Fibroblast of the conjunctiva (primary cell): ENCODE results near the gene VIPR1.

ENCODE experiments used
- DNase-seq: peaks from one replicate; pipeline ENCODE4 v3.0.0-alpha.2; 2010; ENCODE audit warnings: low read depth

The VIPR1 gene

GRCh38 chr3:42510325-42510724, 7.9 kb downstream of the VIPR1 start:
- no peak for DNase-seq

GRCh38 chr3:42511201-42511600, 8.8 kb downstream of the VIPR1 start:
- DNase-seq = no peak

DNA sequence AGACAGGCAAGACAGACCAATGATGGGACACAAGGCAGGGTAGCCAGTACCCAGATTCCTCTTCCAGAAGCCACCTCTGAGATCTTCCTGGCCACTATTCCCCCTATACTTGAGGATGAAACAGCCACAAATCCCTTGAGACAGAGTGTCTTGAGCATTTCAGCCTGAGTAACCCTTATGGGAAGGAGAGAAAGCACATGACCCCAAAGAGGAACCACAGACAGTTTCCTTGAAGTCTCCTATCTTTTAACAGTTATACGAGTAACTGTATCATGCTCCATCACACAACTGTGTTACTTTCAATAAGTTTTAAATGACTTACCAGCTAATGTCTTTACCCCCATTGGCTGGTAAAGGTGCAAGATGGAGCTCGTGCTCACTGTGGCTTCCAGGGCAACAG, 9.3 kb downstream of the VIPR1 start:
- no peak for DNase-seq

DNA sequence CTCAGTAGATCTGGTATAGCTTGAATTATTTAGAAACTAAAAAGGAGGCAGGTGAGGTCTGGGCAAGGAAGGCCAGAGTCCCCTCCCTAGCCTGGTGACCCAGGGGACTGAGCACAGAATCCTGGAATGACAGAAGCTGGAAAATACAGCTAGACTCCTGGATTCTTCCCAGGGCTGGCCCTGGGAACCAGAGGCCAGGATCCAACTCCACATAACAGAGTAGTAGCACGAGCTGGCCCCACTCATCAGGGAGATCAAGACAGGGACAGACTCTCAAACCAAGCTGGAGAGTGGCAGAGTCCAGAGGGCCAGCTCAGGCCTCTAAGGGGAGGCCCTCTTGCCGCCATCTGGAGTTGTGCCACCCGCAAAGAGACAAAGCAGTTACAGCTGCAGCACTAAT, 10.7 kb downstream of the VIPR1 start:
- no peak for DNase-seq

DNA sequence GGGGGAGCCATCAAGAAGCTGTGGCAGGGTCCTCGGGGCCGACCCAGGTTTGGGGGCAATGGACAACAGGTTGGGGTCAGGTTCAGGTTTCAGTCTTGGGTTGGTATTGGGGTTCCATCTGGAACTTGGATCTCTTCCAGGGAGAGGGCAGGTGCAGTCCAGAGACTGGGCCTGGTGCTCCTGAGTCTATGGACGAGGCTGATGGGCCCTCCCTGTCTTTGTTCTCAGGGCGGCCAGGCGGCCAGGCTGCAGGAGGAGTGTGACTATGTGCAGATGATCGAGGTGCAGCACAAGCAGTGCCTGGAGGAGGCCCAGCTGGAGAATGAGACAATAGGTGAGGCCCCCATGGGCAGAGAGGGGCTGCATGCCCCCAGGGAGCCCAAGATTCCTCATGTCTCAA, 11.1 kb downstream of the VIPR1 start:
- DNase-seq = no peak

DNA sequence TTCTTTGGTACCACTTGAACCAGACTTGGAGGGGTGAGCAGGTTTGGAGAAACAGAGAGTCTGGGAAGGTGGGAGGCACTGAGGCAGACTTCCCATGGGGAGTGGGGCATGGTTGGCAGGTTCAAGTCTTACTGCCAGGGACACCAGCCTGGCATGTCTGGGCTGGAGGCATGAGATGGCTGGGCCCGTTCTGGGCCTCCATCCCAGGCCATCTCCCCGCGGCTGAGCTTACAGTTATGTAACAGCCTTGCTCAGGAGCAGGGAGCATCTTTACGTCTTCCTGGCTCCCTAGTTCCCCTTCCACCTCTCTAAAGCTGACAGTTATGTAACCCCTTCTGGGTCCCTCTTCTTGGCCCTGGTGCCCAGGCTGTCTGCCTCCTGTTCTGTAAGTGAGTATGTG, 12.4 kb downstream of the VIPR1 start:
- DNase-seq = no peak

- no peak for DNase-seq
Measured at GRCh38 chr3:42515391-42515916, 13.0 kb downstream of the VIPR1 start.

DNA sequence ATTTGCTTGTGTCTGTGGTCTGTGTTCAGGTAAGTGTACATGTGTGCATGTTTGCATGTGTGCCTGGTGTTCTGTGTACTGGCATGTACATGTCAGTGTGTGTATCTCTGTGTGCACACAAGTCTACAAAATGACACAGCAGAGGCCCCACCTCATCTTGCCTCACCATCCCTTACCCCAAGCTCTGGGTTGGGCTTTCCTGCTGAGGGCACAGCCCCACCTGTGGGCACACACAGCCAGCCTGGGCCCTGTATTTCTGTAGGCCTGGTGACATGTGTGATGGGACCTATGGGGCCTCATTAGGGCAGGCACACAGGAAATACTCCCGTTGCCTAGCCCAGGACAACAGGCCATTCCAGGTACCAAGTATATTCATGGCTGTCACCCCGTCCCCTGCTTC, 13.5 kb downstream of the VIPR1 start:
- DNase-seq = no peak

- DNase-seq = no peak
Measured at GRCh38 chr3:42516443-42516842, 14.0 kb downstream of the VIPR1 start.

- DNase-seq = no peak
Measured at GRCh38 chr3:42517117-42517516, 14.7 kb downstream of the VIPR1 start.

- DNase-seq = no peak
Measured at GRCh38 chr3:42518800-42519567, 16.5 kb downstream of the VIPR1 start.

DNA sequence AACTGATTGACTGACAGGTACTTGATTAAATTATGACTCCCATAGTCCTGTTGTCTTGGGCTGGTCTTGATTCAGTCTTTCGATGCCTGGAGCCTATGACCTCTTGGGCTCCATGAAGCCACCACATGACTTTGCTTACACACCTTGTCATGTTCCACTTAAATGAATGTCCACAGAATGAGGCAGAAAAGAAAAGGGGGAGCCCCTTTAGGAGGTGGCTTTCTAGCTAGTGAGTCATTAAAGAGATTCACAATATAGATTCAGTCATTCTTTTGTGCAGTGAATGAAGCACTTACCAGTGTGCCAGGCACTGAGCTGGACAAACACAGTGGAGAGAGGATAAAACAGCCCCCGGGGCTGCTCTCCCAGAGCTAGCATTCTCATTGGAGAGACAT, 17.1 kb downstream of the VIPR1 start:
- DNase-seq = no peak

DNA sequence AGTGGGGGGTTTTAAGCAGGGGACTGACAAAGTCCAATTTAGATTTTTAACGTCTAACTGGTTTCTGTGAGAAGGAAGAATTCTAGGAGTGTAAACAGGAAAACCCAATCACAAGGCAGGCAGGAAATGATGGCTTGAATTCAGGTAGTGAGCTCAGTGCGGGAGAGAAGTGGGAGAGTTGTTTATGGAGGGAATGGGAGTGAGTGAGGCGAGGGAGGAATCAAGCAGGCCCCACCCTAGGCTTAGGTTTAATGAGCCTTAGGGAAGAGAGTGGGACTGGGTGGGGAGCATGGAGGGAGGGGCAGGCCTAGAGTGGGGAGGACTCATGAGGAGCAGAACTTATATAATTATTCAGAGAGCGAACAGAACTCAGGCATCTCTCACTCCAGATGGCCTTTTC, 17.9 kb downstream of the VIPR1 start:
- no peak for DNase-seq

DNA sequence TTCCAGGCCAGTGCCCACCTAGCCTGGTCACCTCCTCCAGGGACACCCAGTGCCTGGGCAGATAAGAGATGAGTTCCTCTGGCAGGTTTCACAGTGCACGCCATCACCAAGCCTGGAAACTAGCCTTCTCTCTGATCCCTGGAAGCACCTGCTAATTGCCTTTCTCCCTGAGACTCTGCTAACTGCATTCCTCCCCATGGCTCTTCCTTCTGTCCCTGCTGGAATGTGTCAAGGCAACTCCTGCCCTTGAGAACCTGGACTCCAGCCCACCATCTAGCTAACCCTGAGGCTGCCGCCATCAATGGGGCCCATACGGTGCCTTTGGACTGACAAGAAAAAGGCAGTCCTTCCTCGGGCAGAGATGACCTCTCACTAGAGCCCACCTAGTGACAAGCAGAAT, 18.5 kb downstream of the VIPR1 start:
- DNase-seq = no peak

DNA sequence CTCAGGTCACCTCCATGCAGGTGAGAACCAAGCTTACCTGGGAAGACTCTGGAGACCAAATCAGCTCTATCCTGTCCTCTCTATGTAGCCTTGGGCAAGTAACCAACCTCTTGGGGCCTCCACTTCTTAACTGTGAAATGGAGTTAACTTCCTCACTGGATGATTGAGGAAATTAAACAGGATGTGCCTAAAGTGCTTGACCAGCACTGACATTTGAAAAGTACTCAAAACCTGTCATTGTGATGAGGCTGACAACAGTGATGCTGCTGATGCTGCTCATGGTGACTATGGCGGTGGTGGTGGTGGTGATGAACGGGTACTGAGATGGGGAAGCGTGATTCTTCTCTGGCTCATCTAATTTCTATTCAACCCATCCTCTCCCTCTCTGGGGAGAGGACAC, 22.3 kb downstream of the VIPR1 start:
- DNase-seq = no peak

- DNase-seq = no peak
Measured at GRCh38 chr3:42525212-42525611, 22.8 kb downstream of the VIPR1 start.

DNA sequence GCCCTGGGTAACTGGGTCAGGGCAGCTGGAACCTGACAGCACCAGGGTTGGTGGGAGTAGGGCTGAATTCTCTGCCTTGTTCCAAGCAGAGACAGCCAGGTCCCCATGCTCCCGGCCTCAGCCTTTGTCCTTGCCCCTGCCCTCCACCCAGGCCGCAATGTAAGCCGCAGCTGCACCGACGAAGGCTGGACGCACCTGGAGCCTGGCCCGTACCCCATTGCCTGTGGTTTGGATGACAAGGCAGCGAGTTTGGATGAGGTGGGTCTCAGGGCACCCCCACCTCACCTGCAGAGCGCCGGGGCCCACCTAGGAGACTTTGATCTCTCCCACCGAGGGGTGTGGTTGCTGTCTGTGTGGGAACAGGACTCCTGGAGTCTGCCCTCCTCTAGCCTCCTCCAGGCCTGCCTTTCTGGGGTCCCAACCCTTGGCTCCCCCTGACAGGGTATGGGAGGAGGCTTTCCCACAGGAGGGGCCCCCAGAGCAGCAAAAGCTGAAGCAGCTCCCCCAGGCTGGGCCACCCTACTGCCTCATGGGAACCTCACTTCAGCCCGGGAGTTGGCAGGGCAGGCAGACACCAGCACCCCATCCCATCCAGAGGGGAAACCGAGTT, 23.4 kb downstream of the VIPR1 start:
- DNase-seq = no peak

DNA sequence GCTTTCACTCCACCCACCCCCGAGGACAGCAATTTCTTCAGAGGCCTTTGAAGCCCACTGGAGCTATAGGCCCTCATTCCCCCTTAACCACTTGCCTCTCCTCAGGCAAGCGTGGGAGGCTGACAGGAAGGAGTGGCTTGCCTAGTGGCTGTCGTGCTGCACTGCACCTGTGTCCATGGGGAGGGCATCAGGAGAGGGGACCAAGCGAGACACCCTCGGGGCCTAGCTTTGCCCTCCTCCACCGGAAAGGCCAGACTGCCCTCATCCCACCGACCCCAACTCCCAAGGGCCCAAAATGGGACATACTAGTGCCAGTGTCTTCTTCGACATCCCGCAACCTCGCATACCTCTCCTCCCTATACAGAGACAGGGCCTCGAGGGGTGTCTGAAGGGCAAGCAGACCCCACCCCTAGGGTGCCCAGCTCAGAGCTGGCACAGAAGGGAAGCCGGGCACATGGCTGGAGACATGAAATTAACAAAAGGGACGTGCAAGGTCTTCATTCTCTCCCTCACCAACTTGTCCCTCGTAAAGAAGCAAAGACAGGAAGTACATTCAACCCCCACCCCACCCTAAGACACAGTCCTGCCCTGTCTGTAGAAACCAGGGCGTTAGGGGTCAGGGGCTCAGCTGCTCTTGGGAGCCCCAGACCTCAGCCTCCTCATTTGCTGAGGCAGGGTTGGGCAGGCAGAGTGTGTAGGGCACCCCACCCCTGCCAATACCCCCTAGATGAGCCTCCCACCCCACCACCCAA, 24.3 kb downstream of the VIPR1 start:
- DNase-seq = no peak

DNA sequence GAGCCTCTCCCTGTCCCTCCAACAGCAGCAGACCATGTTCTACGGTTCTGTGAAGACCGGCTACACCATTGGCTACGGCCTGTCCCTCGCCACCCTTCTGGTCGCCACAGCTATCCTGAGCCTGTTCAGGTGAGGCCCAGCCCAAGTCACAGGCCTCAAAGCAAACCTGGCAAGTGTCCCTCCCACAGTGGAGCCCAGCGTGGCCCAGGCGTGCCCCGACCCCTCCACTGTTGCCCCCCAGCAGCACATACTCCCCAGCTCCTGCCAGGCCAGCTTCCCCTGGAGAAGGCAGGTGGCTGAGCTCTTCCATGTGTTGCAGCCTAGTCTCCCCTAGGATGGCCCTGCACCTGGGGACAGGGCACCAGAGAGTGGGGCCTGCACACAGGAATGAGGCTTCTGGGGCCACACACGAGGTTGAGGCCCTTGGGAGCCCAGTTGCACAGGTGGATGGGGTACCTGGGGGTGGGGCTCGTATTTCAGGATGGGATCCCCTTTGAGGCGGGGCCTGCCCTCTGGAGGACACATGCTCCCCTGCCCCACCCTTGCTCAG, 25.0 kb downstream of the VIPR1 start:
- no peak for DNase-seq

GRCh38 chr3:42529468-42529867, 27.0 kb downstream of the VIPR1 start:
- DNase-seq = no peak

DNA sequence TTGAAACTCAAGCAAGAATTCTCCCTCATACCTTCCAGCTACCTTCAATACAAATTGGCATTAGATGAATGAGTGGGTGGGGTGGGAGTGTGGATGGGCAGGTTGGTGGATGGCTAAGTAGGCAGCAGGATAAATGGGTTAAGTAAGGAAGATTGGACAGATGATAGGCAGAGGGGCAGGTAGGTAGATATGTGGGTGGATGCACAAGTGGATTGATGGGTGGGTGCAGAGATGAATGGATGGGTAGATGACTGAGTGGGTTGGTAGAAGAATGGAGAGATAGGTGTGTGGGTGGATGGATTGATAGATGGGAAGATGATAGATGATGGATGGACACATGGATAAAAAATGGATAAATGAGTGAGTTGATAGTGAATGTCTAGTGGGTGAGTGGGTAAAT, 27.6 kb downstream of the VIPR1 start:
- DNase-seq = no peak

DNA sequence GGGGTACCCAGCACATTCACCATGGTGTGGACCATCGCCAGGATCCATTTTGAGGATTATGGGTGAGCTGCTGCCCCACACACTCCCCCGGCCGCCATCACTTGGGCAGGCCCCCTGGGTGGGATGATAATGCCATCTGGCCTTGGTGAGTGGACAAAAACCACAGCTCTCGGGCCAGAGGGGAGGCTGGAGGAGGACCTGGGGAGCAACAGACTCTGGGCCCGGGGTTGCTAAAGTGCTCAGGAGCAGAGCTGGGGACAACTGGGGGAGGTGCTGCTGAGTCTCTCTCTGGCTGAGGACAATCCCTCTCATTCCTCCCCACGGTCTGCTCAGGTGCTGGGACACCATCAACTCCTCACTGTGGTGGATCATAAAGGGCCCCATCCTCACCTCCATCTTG, 29.0 kb downstream of the VIPR1 start:
- no peak for DNase-seq

- no peak for DNase-seq
Measured at GRCh38 chr3:42532229-42532628, 29.8 kb downstream of the VIPR1 start.
